SH-SY5Y (cell line): ENCODE measurements around the gene TXNIP.

Experiments
- GATA2 ChIP-seq: IDR thresholded peaks from 2 replicates; pipeline ENCODE4 v1.6.1; 2011; ENCODE audit warnings: mild to moderate bottlenecking, low read depth, low read length
- GATA3 ChIP-seq: IDR thresholded peaks from 2 replicates; pipeline ENCODE4 v1.6.1; 2011; ENCODE audit warnings: low read depth, mild to moderate bottlenecking, low read length, moderate library complexity

- no peak for TF ChIP-seq GATA2
- TF ChIP-seq GATA3 = no peak
Observed at GRCh38 chr1:145967288-145967687, 29.1 kb downstream of the TXNIP start.
